ENCODE data around the gene FBXL12.

DNA sequence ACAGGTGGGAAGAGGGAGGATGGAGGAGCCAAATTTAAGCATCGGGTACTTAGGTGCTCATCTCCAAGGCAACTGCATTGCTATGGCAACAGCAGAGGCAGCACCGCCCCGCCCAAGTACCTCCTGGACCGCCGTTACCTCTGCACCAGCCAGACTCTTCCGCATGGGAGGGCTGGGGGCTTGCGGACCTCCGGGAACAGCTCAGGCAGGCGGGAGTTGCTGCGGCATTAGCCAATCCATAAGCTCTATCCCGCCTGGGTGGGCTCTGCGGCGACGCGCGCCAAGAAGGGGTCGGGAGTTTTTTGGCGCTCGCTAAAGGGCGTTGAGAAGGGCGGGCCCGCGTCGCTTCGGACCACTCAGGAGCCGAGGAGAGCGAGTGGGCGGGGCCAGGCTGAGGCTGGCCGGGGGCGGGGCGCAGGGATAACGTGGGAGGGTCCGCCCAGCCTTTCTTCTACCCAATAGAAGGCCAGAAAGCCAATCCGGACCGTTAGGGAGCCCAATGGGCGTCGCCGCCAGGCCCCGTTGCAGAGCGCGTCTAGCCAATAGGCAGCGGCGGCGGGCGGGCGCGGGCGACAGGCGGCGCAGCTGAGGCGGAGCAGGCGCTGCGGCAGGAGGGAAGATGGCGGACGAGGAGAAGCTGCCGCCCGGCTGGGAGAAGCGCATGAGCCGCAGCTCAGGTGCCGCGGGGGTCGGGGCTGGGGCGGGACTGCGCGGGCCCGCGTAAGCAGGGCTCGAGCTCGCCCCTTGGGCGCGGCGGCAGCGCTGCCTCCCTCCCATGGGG, 16.0 kb upstream of the FBXL12 start, which contains the start of gene PIN1:
- TF ChIP-seq CTCF (IDR thresholded peaks at IDR 0.05) = peak in 2 of 4 experiments; percentile 34 to 61
- no peak for TF ChIP-seq EP300 (IDR thresholded peaks at IDR 0.05)
- peak in 3 of 4 donors; percentile 46 to 79 (median 55) for TF ChIP-seq POLR2AphosphoS5 (IDR thresholded peaks at IDR 0.05)
- no peak for TF ChIP-seq POLR2A (IDR thresholded peaks at IDR 0.05)

Measured in sigmoid colon (tissue), 4 donors.